Measurements from ENCODE around the gene MSI2.

DNA sequence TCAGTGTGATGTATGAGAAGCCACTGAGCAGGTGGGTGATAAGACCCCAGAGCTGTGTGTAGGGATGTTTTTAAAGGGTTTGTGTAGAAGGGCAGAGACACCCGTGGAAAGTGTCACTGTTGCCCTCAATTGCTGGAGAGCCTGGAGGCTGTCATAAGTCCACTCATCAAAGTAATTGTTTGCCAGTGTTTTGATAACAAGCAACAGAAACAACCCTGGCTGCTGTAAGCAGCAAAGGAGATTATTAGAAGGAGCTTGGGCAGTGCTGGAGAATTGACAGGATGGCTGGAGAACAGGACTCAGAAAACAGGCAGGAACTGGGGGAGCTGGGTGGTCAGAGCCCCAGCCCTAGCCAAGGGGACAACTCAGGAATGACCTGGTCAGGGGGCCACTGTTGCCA is 369.2 kb downstream of the MSI2 start:
- no peak for TF ChIP-seq CTCF (IDR thresholded peaks at IDR 0.05; ENCODE audit: insufficient read depth, low read length, poor library complexity, severe bottlenecking)
- no peak for TF ChIP-seq EZH2phosphoT487 (conservative IDR thresholded peaks at IDR 0.05; ENCODE audit: low read length)

Measured in SU-DHL-6 (cell line).